Muscle of back (tissue), 11 donors: ENCODE results near the gene ALPK3. TPM values are rescaled to one million over a fixed set of nuclear protein-coding genes. Genes with fewer than 3 reads are reported as not detected.

Source experiments
- DNase-seq, 3 donors: peaks; one replicate each; pipeline versions ENCODE4 v3.0.0 to v3.0.0-alpha.2; 2013
- polyA plus RNA-seq, 10 donors: library from polyadenylated mRNA; unstranded; fragments of 120-200 nt; gene quantifications; one replicate each; pipeline ENCODE4 v1.2.1, GENCODE V29; 2013; ENCODE audit not compliant: insufficient read length in 10 of 10

The ALPK3 gene
- polyA plus RNA-seq, 10 donors = 44.0 to 99.6 (median 79.3) TPM

GRCh38 chr15:84821501-84822021, 4.4 kb downstream of the ALPK3 start:
- no peak for DNase-seq

- DNase-seq = peak; percentile 74 to 86 (median 77)
Measured at GRCh38 chr15:84822653-84823281, 5.6 kb downstream of the ALPK3 start.

GRCh38 chr15:84823282-84823878, 6.2 kb downstream of the ALPK3 start:
- DNase-seq = no peak

GRCh38 chr15:84824260-84825007, 7.3 kb downstream of the ALPK3 start:
- peak; percentile 89 to 96 (median 93) for DNase-seq

- no peak for DNase-seq
Measured at GRCh38 chr15:84826369-84826823, 9.2 kb downstream of the ALPK3 start.

- DNase-seq = no peak
Measured at GRCh38 chr15:84827246-84827645, 10.1 kb downstream of the ALPK3 start.

GRCh38 chr15:84828086-84828908, 11.1 kb downstream of the ALPK3 start:
- DNase-seq = peak in 1 of 3 donors; percentile 87

- DNase-seq = no peak
Measured at GRCh38 chr15:84829428-84829827, 12.3 kb downstream of the ALPK3 start.

- DNase-seq = no peak
Measured at GRCh38 chr15:84830036-84830435, 12.9 kb downstream of the ALPK3 start.

GRCh38 chr15:84831028-84831427, 13.9 kb downstream of the ALPK3 start:
- no peak for DNase-seq

- no peak for DNase-seq
Measured at GRCh38 chr15:84831613-84832012, 14.5 kb downstream of the ALPK3 start.

- no peak for DNase-seq
Measured at GRCh38 chr15:84832448-84833040, 15.4 kb downstream of the ALPK3 start.

- DNase-seq = no peak
Measured at GRCh38 chr15:84833447-84834228, 16.5 kb downstream of the ALPK3 start.

- no peak for DNase-seq
Measured at GRCh38 chr15:84834229-84834955, 17.2 kb downstream of the ALPK3 start.

- DNase-seq = no peak
Measured at GRCh38 chr15:84834969-84835368, 17.8 kb downstream of the ALPK3 start.

GRCh38 chr15:84835661-84836337, 18.6 kb downstream of the ALPK3 start:
- no peak for DNase-seq

GRCh38 chr15:84836844-84837243, 19.7 kb downstream of the ALPK3 start:
- no peak for DNase-seq

GRCh38 chr15:84839714-84840113, 22.6 kb downstream of the ALPK3 start:
- no peak for DNase-seq

- no peak for DNase-seq
Measured at GRCh38 chr15:84840255-84840654, 23.1 kb downstream of the ALPK3 start.
